Brain microvascular endothelial cell (primary cell): Measurements from ENCODE around the gene FAT1.

Experiments used
- DNase-seq: peaks from one replicate; pipeline ENCODE4 v3.0.0-alpha.2; 2020
- H3K27ac ChIP-seq: fragments of 250-450 bp; sonication (Bioruptor Pico); 2 replicates; pipeline ENCODE4 v1.5.1; 2020; ENCODE audit warnings: mild to moderate bottlenecking, moderate library complexity
- H3K27me3 ChIP-seq: fragments of 250-450 bp; sonication (Bioruptor Pico); replicated peaks from 2 replicates; pipeline ENCODE4 v1.5.1; 2020; ENCODE audit warnings: mild to moderate bottlenecking
- H3K36me3 ChIP-seq: fragments of 250-450 bp; sonication (Bioruptor Pico); replicated peaks from 2 replicates; pipeline ENCODE4 v1.5.1; 2020; ENCODE audit warnings: mild to moderate bottlenecking
- H3K4me3 ChIP-seq: 2 replicates; pipeline ENCODE4 v1.5.1; 2011; ENCODE audit warnings: low read depth, mild to moderate bottlenecking, control low read depth, low read length, moderate library complexity
- in situ Hi-C: cut with HindIII; loops from 2 replicates; pipeline ENCODE4 v1.10.0; 2017; ENCODE audit warnings: low sequenced_read_pairs, low pct_ligation_motif_present
- TF ChIP-seq, protein P1 (sequence below): IDR thresholded peaks from 2 replicates; pipeline ENCODE4 v1.5.1; 2011; ENCODE audit warnings: low read depth, mild to moderate bottlenecking, moderate library complexity, low read length, control low read depth, inconsistent platforms; ENCODE audit errors: missing control alignments

The FAT1 gene

GRCh38 chr4:186604124-186604807 lies 119.4 kb downstream of the FAT1 start:
- no peaks in the 10 kb centered on the region for H3K27me3 ChIP-seq
- no peak overlapping the region for H3K4me3 ChIP-seq
- DNase-seq = no peak
- H3K36me3 ChIP-seq = peaks cover 72% of the 10 kb centered on the region
- TF ChIP-seq, protein P1, sequence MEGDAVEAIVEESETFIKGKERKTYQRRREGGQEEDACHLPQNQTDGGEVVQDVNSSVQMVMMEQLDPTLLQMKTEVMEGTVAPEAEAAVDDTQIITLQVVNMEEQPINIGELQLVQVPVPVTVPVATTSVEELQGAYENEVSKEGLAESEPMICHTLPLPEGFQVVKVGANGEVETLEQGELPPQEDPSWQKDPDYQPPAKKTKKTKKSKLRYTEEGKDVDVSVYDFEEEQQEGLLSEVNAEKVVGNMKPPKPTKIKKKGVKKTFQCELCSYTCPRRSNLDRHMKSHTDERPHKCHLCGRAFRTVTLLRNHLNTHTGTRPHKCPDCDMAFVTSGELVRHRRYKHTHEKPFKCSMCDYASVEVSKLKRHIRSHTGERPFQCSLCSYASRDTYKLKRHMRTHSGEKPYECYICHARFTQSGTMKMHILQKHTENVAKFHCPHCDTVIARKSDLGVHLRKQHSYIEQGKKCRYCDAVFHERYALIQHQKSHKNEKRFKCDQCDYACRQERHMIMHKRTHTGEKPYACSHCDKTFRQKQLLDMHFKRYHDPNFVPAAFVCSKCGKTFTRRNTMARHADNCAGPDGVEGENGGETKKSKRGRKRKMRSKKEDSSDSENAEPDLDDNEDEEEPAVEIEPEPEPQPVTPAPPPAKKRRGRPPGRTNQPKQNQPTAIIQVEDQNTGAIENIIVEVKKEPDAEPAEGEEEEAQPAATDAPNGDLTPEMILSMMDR = no peak
- in situ Hi-C loops = no loop called here
- H3K27ac ChIP-seq = no peak overlapping the region

- DNase-seq = no peak
- TF ChIP-seq, protein P1 = no peak
- Histone ChIP-seq H3K27ac (no peak overlapping the region), H3K4me3 (no peak overlapping the region), H3K36me3 (peaks cover 72% of the 10 kb centered on the region), H3K27me3 (no peaks in the 10 kb centered on the region)
- in situ Hi-C loops = no loop called here
These were observed 120.7 kb downstream of the FAT1 start for GRCh38 chr4:186602978-186603377.

DNA sequence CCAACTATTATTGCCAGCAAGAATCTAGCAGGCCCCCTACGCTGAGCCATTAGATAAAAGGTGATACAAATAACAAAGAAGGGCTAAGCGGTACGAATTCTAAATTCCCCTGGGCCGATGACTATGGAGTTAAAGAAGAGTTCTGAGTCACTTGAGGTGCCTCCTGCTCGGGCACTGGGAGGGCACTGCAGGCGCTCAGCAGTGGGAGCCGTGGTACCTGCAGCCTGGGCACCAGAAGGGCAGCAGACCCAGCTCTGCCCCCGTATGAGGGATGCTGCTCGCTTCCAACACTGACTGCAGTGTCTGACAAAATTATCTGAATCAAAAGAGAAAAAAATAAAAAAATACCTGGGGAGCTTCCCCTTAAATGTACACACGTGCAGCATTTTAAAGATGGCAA lies 124.2 kb downstream of the FAT1 start:
- Histone ChIP-seq H3K36me3 (peaks cover 84% of the 10 kb centered on the region), H3K4me3 (no peak overlapping the region), H3K27me3 (no peaks in the 10 kb centered on the region), H3K27ac (no peak overlapping the region)
- TF ChIP-seq, protein P1 = no peak
- DNase-seq = no peak
- in situ Hi-C loops = loop anchor here (25.0 kb wide), 1 partner anchor 312 kb away; no protein-coding TSS in a partner anchor

DNA sequence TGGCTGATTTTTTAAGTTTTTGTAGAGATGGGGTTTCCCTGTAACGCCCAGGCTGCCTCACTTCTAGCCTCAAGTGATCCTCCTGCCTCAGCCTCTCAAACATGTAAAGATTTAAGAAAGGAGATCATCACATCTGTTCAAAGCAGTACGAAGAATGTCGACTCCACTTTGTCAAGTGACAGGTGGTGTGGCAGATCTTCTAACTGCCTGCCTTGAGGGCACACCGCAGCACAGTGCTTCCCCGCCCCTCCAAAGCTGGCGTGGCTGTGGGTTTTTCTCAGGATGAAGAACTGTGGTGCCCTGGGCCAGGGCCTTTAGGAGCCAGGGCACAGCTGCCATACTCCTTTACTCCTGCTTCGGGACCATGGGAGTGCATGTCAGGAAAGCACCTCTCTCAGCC lies 125.0 kb downstream of the FAT1 start:
- no peak for DNase-seq
- in situ Hi-C loops = loop anchor here (25.0 kb wide), 1 partner anchor 311 kb away; no protein-coding TSS in a partner anchor

DNA sequence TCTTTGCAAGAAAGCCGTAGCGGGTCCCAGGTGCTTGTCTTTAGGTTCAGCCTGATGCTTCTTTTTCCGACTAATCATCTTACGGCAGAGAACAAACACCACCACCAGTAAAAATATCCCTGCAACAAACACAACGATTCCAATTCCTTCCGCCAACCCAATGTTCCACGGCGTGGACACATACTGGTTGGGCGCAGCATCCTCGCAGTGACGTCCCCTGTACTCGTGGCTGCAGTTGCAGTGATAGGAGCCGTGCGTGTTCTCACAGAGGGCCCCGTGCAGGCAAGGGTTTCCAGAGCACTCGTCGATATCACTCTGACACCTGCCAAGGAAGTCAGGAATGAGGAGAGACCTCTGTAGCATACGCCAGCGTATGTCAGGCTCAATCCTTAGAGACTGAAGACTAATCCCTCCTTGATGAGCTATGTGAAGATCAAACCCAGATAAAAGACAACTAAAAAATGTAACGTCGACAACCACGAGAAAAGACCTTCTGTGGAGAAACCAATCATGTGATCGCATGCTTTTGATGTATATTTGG lies 126.7 kb downstream of the FAT1 start:
- in situ Hi-C loops = loop anchor here (25.0 kb wide), 1 partner anchor 310 kb away; no protein-coding TSS in a partner anchor
- Histone ChIP-seq H3K27me3 (no peaks in the 10 kb centered on the region), H3K36me3 (peaks cover 77% of the 10 kb centered on the region), H3K27ac (no peak overlapping the region), H3K4me3 (no peak overlapping the region)
- no peak for DNase-seq
- TF ChIP-seq, protein P1 = no peak

More for the DNA sequence above, 125.0 kb downstream of the FAT1 start:
- TF ChIP-seq, protein P1 = no peak
- Histone ChIP-seq H3K4me3 (no peak overlapping the region), H3K27me3 (no peaks in the 10 kb centered on the region), H3K36me3 (peaks cover 82% of the 10 kb centered on the region), H3K27ac (no peak overlapping the region)

GRCh38 chr4:186596346-186596745 lies 127.3 kb downstream of the FAT1 start:
- TF ChIP-seq, protein P1 = no peak
- peaks cover 79% of the 10 kb centered on the region for H3K36me3 ChIP-seq
- no peak for DNase-seq
- in situ Hi-C loops = loop anchor here (25.0 kb wide), 1 partner anchor 309 kb away; no protein-coding TSS in a partner anchor
- no peak overlapping the region for H3K27ac ChIP-seq
- H3K27me3 ChIP-seq = no peaks in the 10 kb centered on the region
- no peak overlapping the region for H3K4me3 ChIP-seq
